A673 (cell line): ENCODE results near the gene RPRD1B.

Source experiments
- CTCF ChIP-seq: fragments of 300-800, 200-600 bp; sonication (generic); conservative IDR thresholded peaks from 2 replicates; pipeline ENCODE4 v1.5.1; 2017; ENCODE audit warnings: low read depth, mild to moderate bottlenecking, antibody characterized with exemption, low read length, moderate library complexity, mixed read lengths
- EZH2 ChIP-seq: fragments of 200-600 bp; sonication (generic); IDR thresholded peaks from 2 replicates; pipeline ENCODE4 v1.6.1; 2017; ENCODE audit warnings: borderline replicate concordance, low read depth, mild to moderate bottlenecking, mixed read lengths, antibody characterized with exemption, low read length; ENCODE audit not compliant: poor library complexity, severe bottlenecking

- TF ChIP-seq CTCF: no peak
- no peak for TF ChIP-seq EZH2
Observed at GRCh38 chr20:37987602-37988290, 45.8 kb upstream of the RPRD1B start.
